HL-60 (cell line): Measurements from ENCODE around the gene NR5A2.

Experiments used
- POLR2AphosphoS5 ChIP-seq: IDR thresholded peaks from 2 replicates; pipeline ENCODE4 v1.6.1; 2012; ENCODE audit warnings: low read depth
- SPI1 ChIP-seq: IDR thresholded peaks from 2 replicates; pipeline ENCODE4 v1.6.1; 2012; ENCODE audit warnings: low read depth, mild to moderate bottlenecking, borderline replicate concordance
- TF ChIP-seq, protein P1 (sequence below): IDR thresholded peaks from one replicate; pipeline ENCODE4 v1.5.1; 2011; ENCODE audit warnings: low read length, control low read depth, inconsistent platforms; ENCODE audit not compliant: insufficient read depth
- TF ChIP-seq, protein P2 (sequence below): IDR thresholded peaks from 2 replicates; pipeline ENCODE4 v1.6.1; 2012; ENCODE audit warnings: low read depth; ENCODE audit not compliant: insufficient replicate concordance

DNA sequence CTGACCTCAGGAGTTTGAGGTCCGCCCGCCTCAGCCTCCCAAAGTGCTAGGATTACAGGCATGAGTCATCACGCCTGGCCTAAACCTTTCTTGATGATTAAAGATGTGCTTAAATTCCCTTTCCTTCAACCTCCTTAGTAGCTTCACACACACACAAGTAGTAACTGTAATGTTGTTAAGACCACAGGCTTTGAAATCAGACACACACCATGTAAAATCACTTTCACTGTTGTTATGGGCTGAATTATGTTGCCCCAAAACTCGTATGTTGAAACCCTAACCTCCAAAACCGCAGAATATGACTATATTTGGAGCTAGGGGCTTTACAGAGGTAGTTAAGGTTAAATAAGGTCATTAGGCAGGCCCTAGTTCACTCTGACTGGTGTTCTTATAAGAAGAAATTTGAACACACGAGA, 180.2 kb downstream of the NR5A2 start:
- TF ChIP-seq, protein P1, sequence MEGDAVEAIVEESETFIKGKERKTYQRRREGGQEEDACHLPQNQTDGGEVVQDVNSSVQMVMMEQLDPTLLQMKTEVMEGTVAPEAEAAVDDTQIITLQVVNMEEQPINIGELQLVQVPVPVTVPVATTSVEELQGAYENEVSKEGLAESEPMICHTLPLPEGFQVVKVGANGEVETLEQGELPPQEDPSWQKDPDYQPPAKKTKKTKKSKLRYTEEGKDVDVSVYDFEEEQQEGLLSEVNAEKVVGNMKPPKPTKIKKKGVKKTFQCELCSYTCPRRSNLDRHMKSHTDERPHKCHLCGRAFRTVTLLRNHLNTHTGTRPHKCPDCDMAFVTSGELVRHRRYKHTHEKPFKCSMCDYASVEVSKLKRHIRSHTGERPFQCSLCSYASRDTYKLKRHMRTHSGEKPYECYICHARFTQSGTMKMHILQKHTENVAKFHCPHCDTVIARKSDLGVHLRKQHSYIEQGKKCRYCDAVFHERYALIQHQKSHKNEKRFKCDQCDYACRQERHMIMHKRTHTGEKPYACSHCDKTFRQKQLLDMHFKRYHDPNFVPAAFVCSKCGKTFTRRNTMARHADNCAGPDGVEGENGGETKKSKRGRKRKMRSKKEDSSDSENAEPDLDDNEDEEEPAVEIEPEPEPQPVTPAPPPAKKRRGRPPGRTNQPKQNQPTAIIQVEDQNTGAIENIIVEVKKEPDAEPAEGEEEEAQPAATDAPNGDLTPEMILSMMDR = no peak
- TF ChIP-seq POLR2AphosphoS5 (peak; percentile 63), SPI1 (no peak)
- TF ChIP-seq, protein P2, sequence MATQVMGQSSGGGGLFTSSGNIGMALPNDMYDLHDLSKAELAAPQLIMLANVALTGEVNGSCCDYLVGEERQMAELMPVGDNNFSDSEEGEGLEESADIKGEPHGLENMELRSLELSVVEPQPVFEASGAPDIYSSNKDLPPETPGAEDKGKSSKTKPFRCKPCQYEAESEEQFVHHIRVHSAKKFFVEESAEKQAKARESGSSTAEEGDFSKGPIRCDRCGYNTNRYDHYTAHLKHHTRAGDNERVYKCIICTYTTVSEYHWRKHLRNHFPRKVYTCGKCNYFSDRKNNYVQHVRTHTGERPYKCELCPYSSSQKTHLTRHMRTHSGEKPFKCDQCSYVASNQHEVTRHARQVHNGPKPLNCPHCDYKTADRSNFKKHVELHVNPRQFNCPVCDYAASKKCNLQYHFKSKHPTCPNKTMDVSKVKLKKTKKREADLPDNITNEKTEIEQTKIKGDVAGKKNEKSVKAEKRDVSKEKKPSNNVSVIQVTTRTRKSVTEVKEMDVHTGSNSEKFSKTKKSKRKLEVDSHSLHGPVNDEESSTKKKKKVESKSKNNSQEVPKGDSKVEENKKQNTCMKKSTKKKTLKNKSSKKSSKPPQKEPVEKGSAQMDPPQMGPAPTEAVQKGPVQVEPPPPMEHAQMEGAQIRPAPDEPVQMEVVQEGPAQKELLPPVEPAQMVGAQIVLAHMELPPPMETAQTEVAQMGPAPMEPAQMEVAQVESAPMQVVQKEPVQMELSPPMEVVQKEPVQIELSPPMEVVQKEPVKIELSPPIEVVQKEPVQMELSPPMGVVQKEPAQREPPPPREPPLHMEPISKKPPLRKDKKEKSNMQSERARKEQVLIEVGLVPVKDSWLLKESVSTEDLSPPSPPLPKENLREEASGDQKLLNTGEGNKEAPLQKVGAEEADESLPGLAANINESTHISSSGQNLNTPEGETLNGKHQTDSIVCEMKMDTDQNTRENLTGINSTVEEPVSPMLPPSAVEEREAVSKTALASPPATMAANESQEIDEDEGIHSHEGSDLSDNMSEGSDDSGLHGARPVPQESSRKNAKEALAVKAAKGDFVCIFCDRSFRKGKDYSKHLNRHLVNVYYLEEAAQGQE = no peak
